GM20000 (cell line): ENCODE results near the gene FN1.
"Not testable (repeated sequence)": the region's sequence is repeated elsewhere in the genome, so short reads cannot be mapped to it uniquely, and the experiment has no call there.

Experiments used
- DNase-seq: peaks from one replicate; pipeline ENCODE4 v3.0.0; 2012; ENCODE audit warnings: low spot score
- TF ChIP-seq, protein P1 (sequence below): IDR thresholded peaks from 2 replicates; pipeline ENCODE4 v1.5.1; 2012; ENCODE audit warnings: mild to moderate bottlenecking, control low read depth; ENCODE audit errors: extremely low read depth, missing control alignments

Gene FN1

DNA sequence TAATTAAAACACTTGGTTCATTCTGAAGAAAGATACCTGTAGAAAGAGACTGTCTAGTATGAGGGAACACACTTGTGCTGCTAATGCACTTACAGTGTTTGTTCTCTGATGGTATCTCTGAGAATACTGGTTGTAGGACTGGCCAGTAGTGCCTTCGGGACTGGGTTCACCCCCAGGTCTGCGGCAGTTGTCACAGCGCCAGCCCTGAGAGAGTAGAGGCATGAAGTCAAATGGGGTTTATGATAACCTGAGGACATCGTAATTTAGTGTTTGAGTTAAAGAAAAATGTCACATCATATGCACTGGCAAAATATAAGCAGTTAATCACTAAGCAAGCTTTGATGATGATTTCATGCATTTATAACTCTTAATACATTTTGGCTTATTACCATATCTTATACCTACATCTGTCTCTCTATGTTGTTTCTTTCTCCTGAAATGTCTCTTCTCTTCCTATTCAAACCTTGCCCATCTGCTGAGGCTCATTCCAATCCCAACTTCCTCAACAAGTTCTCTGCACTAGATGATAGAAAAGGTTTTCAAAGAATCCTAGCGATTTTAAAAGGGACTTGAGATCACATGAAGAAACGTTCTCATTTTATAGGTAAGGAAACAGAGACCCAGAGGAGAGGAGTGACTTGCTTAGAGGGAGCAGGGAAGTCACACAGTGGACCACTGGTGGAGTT is 73.8 kb downstream of the FN1 start:
- TF ChIP-seq, protein P1, sequence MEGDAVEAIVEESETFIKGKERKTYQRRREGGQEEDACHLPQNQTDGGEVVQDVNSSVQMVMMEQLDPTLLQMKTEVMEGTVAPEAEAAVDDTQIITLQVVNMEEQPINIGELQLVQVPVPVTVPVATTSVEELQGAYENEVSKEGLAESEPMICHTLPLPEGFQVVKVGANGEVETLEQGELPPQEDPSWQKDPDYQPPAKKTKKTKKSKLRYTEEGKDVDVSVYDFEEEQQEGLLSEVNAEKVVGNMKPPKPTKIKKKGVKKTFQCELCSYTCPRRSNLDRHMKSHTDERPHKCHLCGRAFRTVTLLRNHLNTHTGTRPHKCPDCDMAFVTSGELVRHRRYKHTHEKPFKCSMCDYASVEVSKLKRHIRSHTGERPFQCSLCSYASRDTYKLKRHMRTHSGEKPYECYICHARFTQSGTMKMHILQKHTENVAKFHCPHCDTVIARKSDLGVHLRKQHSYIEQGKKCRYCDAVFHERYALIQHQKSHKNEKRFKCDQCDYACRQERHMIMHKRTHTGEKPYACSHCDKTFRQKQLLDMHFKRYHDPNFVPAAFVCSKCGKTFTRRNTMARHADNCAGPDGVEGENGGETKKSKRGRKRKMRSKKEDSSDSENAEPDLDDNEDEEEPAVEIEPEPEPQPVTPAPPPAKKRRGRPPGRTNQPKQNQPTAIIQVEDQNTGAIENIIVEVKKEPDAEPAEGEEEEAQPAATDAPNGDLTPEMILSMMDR, result no peak
- DNase-seq, result no peak

DNA sequence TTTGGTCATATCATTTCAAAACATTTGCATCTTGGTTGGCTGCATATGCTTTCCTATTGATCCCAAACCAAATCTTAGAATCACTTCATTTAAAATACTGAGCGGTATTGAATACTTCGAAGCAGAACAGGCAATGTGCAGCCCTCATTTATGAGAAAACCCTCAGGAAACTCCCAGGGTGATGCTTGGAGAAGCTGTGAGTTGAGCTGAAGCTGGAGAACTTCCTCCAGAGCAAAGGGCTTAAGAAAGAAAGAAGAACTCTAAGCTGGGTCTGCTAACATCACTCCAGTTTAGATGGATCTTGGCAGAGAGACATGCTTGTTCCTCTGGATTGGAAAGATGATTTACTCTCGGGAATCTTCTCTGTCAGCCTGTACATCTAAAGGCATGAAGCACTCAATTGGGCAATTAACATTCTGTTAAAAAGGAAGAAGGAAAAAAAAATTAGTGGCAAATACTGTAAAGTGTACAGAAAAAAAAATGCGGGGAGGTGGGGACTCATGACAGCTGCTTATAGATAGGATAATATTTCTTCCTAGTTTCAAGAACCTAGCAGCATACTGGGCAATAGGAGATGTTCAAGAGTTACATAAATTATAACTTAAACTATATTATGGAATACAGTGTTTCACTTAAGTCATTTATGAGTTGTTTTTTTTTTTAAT is 74.5 kb downstream of the FN1 start:
- no peak for DNase-seq
- TF ChIP-seq, protein P1, result no peak

DNA sequence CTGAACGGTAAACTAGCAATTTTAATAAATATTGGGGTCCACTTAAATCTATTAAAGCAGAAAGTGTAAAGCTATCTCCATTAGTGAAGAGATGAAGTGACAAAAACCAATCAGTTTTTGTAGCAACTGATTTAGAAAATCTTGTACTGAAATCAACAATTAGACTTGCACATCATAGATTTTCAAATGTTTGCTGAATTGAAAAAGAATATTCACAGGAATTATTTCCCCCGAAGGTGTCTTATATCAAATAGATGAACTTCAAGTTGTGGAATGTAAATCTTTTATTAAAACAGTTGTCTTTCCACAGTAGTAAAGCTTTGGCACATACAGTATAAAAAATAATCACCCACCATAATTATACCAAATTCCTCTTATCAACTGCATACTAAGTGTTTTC is 75.3 kb downstream of the FN1 start:
- TF ChIP-seq, protein P1, result no peak
- no peak for DNase-seq

DNA sequence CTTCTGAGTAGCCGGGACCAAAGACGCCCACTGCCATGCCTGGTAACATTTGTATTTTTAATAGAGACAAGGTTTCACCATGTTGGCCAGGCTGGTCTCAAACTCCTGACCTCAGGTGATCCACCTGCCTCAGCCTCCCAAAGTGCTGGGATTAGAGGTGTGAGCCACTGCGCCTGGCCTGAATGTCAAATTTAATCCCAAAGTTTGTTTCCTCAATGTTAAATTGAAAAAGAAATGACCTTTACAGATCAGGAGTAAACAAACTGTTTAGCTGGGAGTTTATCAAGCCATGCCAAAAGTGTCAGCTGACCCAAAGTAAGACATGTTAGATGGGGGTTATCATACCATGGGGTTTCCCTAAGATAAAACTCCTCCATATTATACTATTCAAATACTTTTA is 75.8 kb downstream of the FN1 start:
- DNase-seq, result not testable (repeated sequence)

DNA sequence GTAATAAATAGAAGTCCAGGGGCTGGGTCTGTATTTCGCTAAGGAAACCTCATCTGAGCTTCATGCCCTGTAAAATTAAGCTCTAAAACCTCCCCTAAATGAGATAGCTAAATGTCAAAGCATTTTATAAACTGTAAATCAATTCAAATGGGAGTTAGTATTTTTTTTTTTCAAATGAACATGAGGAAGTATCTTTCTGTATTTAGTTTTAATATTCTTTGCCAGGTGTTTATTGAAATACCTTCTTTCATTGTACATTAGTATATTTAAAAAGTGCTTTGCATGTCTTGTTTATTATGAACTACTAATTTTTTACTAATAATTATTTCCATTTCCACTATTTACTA is 76.3 kb downstream of the FN1 start:
- no peak for DNase-seq
- TF ChIP-seq, protein P1, result no peak

DNA sequence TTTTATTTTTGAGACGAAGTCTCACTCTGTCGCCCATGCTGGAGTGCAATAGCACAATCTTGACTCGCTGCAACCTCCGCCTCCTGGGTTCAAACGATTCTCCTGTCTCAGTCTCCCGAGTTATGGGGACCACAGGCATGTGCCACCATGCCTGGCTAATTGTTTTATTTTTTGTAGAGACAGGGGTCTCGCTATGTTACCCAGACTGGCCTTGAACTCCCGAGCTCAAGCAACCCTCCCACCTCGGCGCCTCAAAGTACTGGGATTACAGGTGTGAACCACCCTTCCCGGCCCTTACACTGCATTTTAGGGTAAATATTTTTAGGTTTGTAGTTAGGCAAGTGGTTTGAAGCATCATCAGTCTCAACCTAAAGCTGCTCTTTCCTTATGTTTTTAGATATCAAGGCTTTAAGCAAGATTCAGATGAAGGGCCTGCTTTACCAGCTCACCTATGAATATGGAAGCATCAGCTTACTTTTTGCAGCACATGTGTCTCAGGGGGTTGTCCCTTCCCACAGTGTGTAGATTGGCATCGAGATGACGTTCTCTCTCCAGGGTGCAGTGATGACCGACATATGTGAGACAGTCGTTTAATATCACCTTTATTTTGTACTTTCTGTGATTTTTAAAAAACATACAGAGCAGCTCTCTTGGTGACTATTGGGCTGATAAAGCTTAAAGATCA is 76.8 kb downstream of the FN1 start:
- TF ChIP-seq, protein P1, result no peak
- no peak for DNase-seq

DNA sequence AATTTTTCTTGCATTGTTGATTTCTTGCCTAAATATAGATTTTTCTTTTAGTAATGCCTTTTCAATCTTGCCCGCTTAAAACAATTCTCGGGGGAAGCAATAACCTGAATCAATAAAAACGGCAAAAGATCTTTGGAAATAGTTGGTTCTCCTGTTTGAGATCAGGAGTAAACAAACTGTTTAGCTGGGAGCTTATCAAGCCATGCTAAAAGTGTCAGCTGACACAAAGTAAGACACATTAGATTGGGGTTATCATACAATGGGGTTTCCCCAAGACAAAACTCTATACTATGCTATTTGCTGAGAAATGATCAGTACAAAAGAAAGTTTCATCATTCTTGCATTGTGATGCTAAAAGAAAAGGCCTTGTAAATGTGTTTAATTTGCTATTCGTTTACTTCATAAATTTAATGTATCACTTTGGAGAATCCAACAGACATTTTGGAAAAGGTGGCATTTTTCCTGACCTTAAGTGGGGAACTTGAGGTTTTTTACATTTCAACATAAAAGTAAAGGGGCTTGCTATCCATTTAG is 77.5 kb downstream of the FN1 start:
- DNase-seq, result no peak

More for the DNA sequence above, 77.5 kb downstream of the FN1 start:
- TF ChIP-seq, protein P1, result no peak
